ENCODE measurements around the gene DMD. TPM values are rescaled to one million over a fixed set of nuclear protein-coding genes. Genes with fewer than 3 reads are reported as not detected.

DMD gene
- polyA plus RNA-seq, 1 donor from 2014 or later = 21.6 TPM

DNA sequence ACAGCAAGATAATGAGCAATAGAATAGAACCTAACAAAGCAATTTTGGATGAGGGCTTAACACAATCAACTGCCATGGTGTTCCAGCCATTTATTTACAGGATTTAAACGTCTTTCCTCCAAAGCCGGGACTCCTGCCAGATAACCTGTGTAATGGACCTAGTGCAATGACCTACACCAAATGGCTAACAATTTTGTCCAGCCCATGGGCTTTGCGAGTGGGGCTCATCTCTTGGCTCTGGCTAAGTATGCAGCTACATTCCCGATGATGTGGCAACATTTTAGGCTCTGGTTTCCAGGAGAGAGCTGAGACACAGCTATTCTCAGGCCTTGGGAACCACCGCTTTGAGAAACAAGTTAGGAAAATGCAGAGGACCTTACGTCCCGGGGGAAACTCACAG, 1317.2 kb downstream of the DMD start:
- H3F3A ChIP-seq (ENCODE audit: insufficient read depth, low read length, poor library complexity, severe bottlenecking) = no peaks in the 10 kb centered on the region
- no peaks in the 10 kb centered on the region for H3K79me2 ChIP-seq (replicated peaks; ENCODE audit: insufficient read depth, low read length)
- no peaks in the 10 kb centered on the region for H3K9me2 ChIP-seq (ENCODE audit: insufficient read depth, low read length)
- no peaks in the 10 kb centered on the region for H3K36me3 ChIP-seq (ENCODE audit: insufficient read depth, low read length)
- TF ChIP-seq EZH2 (IDR thresholded peaks at IDR 0.05; ENCODE audit: borderline replicate concordance, insufficient read depth, low read length, poor library complexity, severe bottlenecking) (no peak), EP300 (conservative IDR thresholded peaks at IDR 0.05; ENCODE audit: poor library complexity, severe bottlenecking) (no peak), TAF1 (IDR thresholded peaks at IDR 0.05; ENCODE audit: low read depth) (no peak), MXI1 (conservative IDR thresholded peaks at IDR 0.05; ENCODE audit: poor library complexity, severe bottlenecking) (no peak), RAD21 (conservative IDR thresholded peaks at IDR 0.05) (no peak), POLR2AphosphoS5 (IDR thresholded peaks at IDR 0.05) (no peak), SMC3 (conservative IDR thresholded peaks at IDR 0.05; ENCODE audit: poor library complexity) (no peak)
- TF ChIP-seq, protein P1, sequence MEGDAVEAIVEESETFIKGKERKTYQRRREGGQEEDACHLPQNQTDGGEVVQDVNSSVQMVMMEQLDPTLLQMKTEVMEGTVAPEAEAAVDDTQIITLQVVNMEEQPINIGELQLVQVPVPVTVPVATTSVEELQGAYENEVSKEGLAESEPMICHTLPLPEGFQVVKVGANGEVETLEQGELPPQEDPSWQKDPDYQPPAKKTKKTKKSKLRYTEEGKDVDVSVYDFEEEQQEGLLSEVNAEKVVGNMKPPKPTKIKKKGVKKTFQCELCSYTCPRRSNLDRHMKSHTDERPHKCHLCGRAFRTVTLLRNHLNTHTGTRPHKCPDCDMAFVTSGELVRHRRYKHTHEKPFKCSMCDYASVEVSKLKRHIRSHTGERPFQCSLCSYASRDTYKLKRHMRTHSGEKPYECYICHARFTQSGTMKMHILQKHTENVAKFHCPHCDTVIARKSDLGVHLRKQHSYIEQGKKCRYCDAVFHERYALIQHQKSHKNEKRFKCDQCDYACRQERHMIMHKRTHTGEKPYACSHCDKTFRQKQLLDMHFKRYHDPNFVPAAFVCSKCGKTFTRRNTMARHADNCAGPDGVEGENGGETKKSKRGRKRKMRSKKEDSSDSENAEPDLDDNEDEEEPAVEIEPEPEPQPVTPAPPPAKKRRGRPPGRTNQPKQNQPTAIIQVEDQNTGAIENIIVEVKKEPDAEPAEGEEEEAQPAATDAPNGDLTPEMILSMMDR (IDR thresholded peaks at IDR 0.05; ENCODE audit: poor library complexity, severe bottlenecking) = no peak
- TF ChIP-seq, protein P2, sequence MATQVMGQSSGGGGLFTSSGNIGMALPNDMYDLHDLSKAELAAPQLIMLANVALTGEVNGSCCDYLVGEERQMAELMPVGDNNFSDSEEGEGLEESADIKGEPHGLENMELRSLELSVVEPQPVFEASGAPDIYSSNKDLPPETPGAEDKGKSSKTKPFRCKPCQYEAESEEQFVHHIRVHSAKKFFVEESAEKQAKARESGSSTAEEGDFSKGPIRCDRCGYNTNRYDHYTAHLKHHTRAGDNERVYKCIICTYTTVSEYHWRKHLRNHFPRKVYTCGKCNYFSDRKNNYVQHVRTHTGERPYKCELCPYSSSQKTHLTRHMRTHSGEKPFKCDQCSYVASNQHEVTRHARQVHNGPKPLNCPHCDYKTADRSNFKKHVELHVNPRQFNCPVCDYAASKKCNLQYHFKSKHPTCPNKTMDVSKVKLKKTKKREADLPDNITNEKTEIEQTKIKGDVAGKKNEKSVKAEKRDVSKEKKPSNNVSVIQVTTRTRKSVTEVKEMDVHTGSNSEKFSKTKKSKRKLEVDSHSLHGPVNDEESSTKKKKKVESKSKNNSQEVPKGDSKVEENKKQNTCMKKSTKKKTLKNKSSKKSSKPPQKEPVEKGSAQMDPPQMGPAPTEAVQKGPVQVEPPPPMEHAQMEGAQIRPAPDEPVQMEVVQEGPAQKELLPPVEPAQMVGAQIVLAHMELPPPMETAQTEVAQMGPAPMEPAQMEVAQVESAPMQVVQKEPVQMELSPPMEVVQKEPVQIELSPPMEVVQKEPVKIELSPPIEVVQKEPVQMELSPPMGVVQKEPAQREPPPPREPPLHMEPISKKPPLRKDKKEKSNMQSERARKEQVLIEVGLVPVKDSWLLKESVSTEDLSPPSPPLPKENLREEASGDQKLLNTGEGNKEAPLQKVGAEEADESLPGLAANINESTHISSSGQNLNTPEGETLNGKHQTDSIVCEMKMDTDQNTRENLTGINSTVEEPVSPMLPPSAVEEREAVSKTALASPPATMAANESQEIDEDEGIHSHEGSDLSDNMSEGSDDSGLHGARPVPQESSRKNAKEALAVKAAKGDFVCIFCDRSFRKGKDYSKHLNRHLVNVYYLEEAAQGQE (IDR thresholded peaks at IDR 0.05; ENCODE audit: borderline replicate concordance) = no peak
- H4K20me1 ChIP-seq (ENCODE audit: insufficient read depth) = no peaks in the 10 kb centered on the region
- no peak overlapping the region for H3K9ac ChIP-seq (ENCODE audit: low read length)
- H2AFZ ChIP-seq (ENCODE audit: low read depth, low read length) = no peak overlapping the region
- no peak overlapping the region for H3K4me2 ChIP-seq (ENCODE audit: low read length)
- H3K27me3 ChIP-seq (ENCODE audit: insufficient read depth, low read depth, low read length) = no peaks in the 10 kb centered on the region
- no peak overlapping the region for H3K4me3 ChIP-seq (ENCODE audit: low read length)
- H3K27ac ChIP-seq (ENCODE audit: low read length) = no peak overlapping the region
- H3K9me3 ChIP-seq (ENCODE audit: low read length) = no peaks in the 10 kb centered on the region

DNA sequence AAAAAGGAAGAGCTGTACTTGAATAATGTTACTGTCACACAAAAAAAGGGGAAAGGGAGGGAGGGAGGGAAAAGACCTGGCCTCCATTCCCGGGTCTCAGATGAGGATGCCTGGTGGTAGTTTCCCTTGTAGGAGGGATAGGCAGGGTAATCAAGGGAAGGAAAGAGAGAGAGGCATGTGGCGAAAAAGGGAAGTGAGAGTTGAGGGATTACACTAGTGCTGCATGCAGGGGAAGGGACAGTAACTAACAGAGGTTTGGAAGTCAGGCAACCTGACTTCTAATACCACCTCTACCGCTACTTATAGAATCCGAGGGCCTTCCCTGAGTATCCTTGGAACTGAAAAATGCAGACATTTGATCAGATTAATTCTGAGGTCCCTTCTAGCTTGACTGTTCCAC, 1317.8 kb downstream of the DMD start:
- no peaks in the 10 kb centered on the region for H3K36me3 ChIP-seq (ENCODE audit: insufficient read depth, low read length)
- TF ChIP-seq, protein P2 (IDR thresholded peaks at IDR 0.05; ENCODE audit: borderline replicate concordance) = no peak

More for the DNA sequence above, 1317.8 kb downstream of the DMD start:
- no peaks in the 10 kb centered on the region for H3F3A ChIP-seq (ENCODE audit: insufficient read depth, low read length, poor library complexity, severe bottlenecking)
- no peaks in the 10 kb centered on the region for H3K9me2 ChIP-seq (ENCODE audit: insufficient read depth, low read length)
- H3K9ac ChIP-seq (ENCODE audit: low read length) = no peak overlapping the region
- no peaks in the 10 kb centered on the region for H4K20me1 ChIP-seq (ENCODE audit: insufficient read depth)
- no peak overlapping the region for H3K27ac ChIP-seq (ENCODE audit: low read length)
- no peak overlapping the region for H3K4me2 ChIP-seq (ENCODE audit: low read length)
- H3K27me3 ChIP-seq (ENCODE audit: insufficient read depth, low read depth, low read length) = no peaks in the 10 kb centered on the region
- no peaks in the 10 kb centered on the region for H3K79me2 ChIP-seq (replicated peaks; ENCODE audit: insufficient read depth, low read length)
- no peaks in the 10 kb centered on the region for H3K9me3 ChIP-seq (ENCODE audit: low read length)
- no peak overlapping the region for H2AFZ ChIP-seq (ENCODE audit: low read depth, low read length)
- no peak overlapping the region for H3K4me3 ChIP-seq (ENCODE audit: low read length)
